Activated CD4-positive, alpha-beta memory T cell treated with anti-CD3 and anti-CD28 coated beads, Interleukin-2, amount 10 ng/mL, durations not matched to agents 7 days and 5 days (primary cell): Measurements from ENCODE around the gene SYNE3. TPM values are rescaled to one million over a fixed set of nuclear protein-coding genes. Genes with fewer than 3 reads are reported as not detected.

ENCODE experiments used
- CTCF ChIA-PET: fragments of 350-600 bp; sonication (Branson Sonifier 250); formaldehyde crosslinking; loops from one replicate; lab custom pipeline; 2021; ENCODE audit warnings: antibody characterized with exemption, inconsistent platforms; lab: Charles Lee
- POLR2A ChIA-PET: fragments of 350-600 bp; sonication (Branson Sonifier 250); formaldehyde crosslinking; loops from one replicate; lab custom pipeline; 2021; ENCODE audit warnings: antibody characterized with exemption; lab: Charles Lee
- DNase-seq: peaks from one replicate; pipeline ENCODE4 v3.0.0-alpha.2; 2020
- H3K27ac Mint-ChIP-seq: one replicate; pipeline ENCODE4 v1.8.0; 2021; ENCODE audit warnings: mild to moderate bottlenecking, mixed read lengths
- H3K27me3 Mint-ChIP-seq: one replicate; pipeline ENCODE4 v1.8.0; 2021; ENCODE audit warnings: mixed read lengths
- H3K36me3 Mint-ChIP-seq: one replicate; pipeline ENCODE4 v1.8.0; 2021; ENCODE audit warnings: low read depth, mixed read lengths
- H3K4me1 Mint-ChIP-seq: one replicate; pipeline ENCODE4 v1.8.0; 2021; ENCODE audit warnings: mixed read lengths
- H3K4me3 Mint-ChIP-seq: one replicate; pipeline ENCODE4 v1.8.0; 2021; ENCODE audit warnings: mild to moderate bottlenecking, mixed read lengths
- H3K9me3 Mint-ChIP-seq: one replicate; pipeline ENCODE4 v1.8.0; 2021; ENCODE audit warnings: mixed read lengths
- total RNA-seq, 2 experiments: library from RNA; stranded (reverse); gene quantifications; one replicate each; pipeline ENCODE4 v1.2.3, GENCODE V29; 2021

Gene SYNE3
- total RNA-seq, 2 experiments from 2014 or later: 86.2 to 89.5 TPM

- H3K36me3 Mint-ChIP-seq: peaks cover 46% of the 10 kb centered on the region
- no peak for DNase-seq
- POLR2A ChIA-PET: interaction anchor here (0.8 to 0.9 kb wide), 2 partner anchors 24 to 44 kb away, joined by 3 read pairs; partner anchors contain the start of gene GLRX5
- H3K27me3 Mint-ChIP-seq: no peaks in the 10 kb centered on the region
- peaks cover 5% of the 10 kb centered on the region for H3K9me3 Mint-ChIP-seq
- no peak overlapping the region for H3K4me3 Mint-ChIP-seq
- peaks cover 51% of the 10 kb centered on the region for H3K4me1 Mint-ChIP-seq
- no peak overlapping the region for H3K27ac Mint-ChIP-seq
- CTCF ChIA-PET: interaction anchor here (1.1 to 2.0 kb wide), 2 partner anchors 36 to 38 kb away, joined by 3 to 8 read pairs; no protein-coding TSS in a partner anchor
These were observed 25.6 kb downstream of the SYNE3 start for GRCh38 chr14:95490727-95491451.

GRCh38 chr14:95490138-95490509 is 26.3 kb downstream of the SYNE3 start:
- POLR2A ChIA-PET: interaction anchor here (0.8 to 1.1 kb wide), 3 partner anchors 25 to 45 kb away, joined by 3 read pairs; partner anchors contain the start of gene GLRX5
- Mint-ChIP-seq H3K36me3 (peaks cover 42% of the 10 kb centered on the region), H3K27me3 (no peaks in the 10 kb centered on the region), H3K9me3 (peaks cover 5% of the 10 kb centered on the region), H3K4me1 (peaks cover 47% of the 10 kb centered on the region), H3K4me3 (no peak overlapping the region), H3K27ac (no peak overlapping the region)
- DNase-seq: no peak
- CTCF ChIA-PET: interaction anchor here (1.1 to 2.0 kb wide), 2 partner anchors 37 to 38 kb away, joined by 3 to 8 read pairs; no protein-coding TSS in a partner anchor

- Mint-ChIP-seq H3K9me3 (peaks cover 5% of the 10 kb centered on the region), H3K4me3 (no peak overlapping the region), H3K27me3 (no peaks in the 10 kb centered on the region), H3K27ac (no peak overlapping the region), H3K4me1 (peaks cover 44% of the 10 kb centered on the region), H3K36me3 (peaks cover 42% of the 10 kb centered on the region)
- ChIA-PET CTCF (interaction anchor here (2.0 kb wide), 1 partner anchor 38 kb away, joined by 8 read pairs; no protein-coding TSS in a partner anchor), POLR2A (interaction anchor here (1.1 kb wide), 1 partner anchor 34 kb away, joined by 3 read pairs; no protein-coding TSS in a partner anchor)
- DNase-seq: no peak
These were observed 27.0 kb downstream of the SYNE3 start for GRCh38 chr14:95489214-95490137.

- peaks cover 5% of the 10 kb centered on the region for H3K9me3 Mint-ChIP-seq
- POLR2A ChIA-PET: interaction anchor here (1.4 kb wide), 1 partner anchor 20 kb away, joined by 3 read pairs; no protein-coding TSS in a partner anchor
- peaks cover 36% of the 10 kb centered on the region for H3K36me3 Mint-ChIP-seq
- no peak overlapping the region for H3K4me3 Mint-ChIP-seq
- H3K27ac Mint-ChIP-seq: no peak overlapping the region
- CTCF ChIA-PET: interaction anchor here (2.0 kb wide), 1 partner anchor 39 kb away, joined by 8 read pairs; no protein-coding TSS in a partner anchor
- peaks cover 47% of the 10 kb centered on the region for H3K4me1 Mint-ChIP-seq
- no peak for DNase-seq
- H3K27me3 Mint-ChIP-seq: no peaks in the 10 kb centered on the region
These were observed 27.9 kb downstream of the SYNE3 start for GRCh38 chr14:95488376-95489213.

- no peaks in the 10 kb centered on the region for H3K27me3 Mint-ChIP-seq
- H3K4me3 Mint-ChIP-seq: no peak overlapping the region
- POLR2A ChIA-PET: interaction anchor here (0.7 to 1.5 kb wide), 3 partner anchors 9 to 19 kb away, joined by 3 to 4 read pairs (median 3); no protein-coding TSS in a partner anchor
- H3K27ac Mint-ChIP-seq: no peak overlapping the region
- DNase-seq: no peak
- H3K9me3 Mint-ChIP-seq: peaks cover 5% of the 10 kb centered on the region
- H3K4me1 Mint-ChIP-seq: peaks cover 48% of the 10 kb centered on the region
- peaks cover 29% of the 10 kb centered on the region for H3K36me3 Mint-ChIP-seq
- CTCF ChIA-PET: interaction anchor here (1.1 kb wide), 1 partner anchor 9 kb away, joined by 3 read pairs; no protein-coding TSS in a partner anchor
These were observed 28.8 kb downstream of the SYNE3 start for GRCh38 chr14:95487669-95488084.

- Mint-ChIP-seq H3K4me3 (no peak overlapping the region), H3K4me1 (peaks cover 44% of the 10 kb centered on the region), H3K9me3 (peaks cover under 1% of the 10 kb centered on the region), H3K27ac (no peak overlapping the region), H3K36me3 (peaks cover 23% of the 10 kb centered on the region), H3K27me3 (no peaks in the 10 kb centered on the region)
- no peak for DNase-seq
- ChIA-PET CTCF (interaction anchor here (1.1 kb wide), 1 partner anchor 10 kb away, joined by 3 read pairs; no protein-coding TSS in a partner anchor), POLR2A (interaction anchor here (0.7 to 1.5 kb wide), 3 partner anchors 10 to 18 kb away, joined by 3 to 4 read pairs (median 3); no protein-coding TSS in a partner anchor)
These were observed 29.4 kb downstream of the SYNE3 start for GRCh38 chr14:95486875-95487668.

- H3K4me3 Mint-ChIP-seq: no peak overlapping the region
- DNase-seq: no peak
- peaks cover 20% of the 10 kb centered on the region for H3K36me3 Mint-ChIP-seq
- no peaks in the 10 kb centered on the region for H3K27me3 Mint-ChIP-seq
- peak overlapping the region; percentile 0 for H3K27ac Mint-ChIP-seq
- ChIA-PET POLR2A (no interaction called here), CTCF (interaction anchor here (1.0 kb wide), 1 partner anchor 42 kb away, joined by 3 read pairs; no protein-coding TSS in a partner anchor)
- peaks cover 46% of the 10 kb centered on the region for H3K4me1 Mint-ChIP-seq
- no peaks in the 10 kb centered on the region for H3K9me3 Mint-ChIP-seq
These were observed 31.1 kb downstream of the SYNE3 start for GRCh38 chr14:95485222-95485819.

GRCh38 chr14:95484296-95484695 is 32.2 kb downstream of the SYNE3 start:
- ChIA-PET CTCF (no interaction called here), POLR2A (interaction anchor here (0.7 to 1.3 kb wide), 2 partner anchors 9 to 32 kb away, joined by 3 read pairs; partner anchors contain the start of gene SYNE3)
- H3K4me3 Mint-ChIP-seq: no peak overlapping the region
- H3K4me1 Mint-ChIP-seq: peaks cover 56% of the 10 kb centered on the region
- H3K36me3 Mint-ChIP-seq: peaks cover 29% of the 10 kb centered on the region
- DNase-seq: no peak
- H3K27ac Mint-ChIP-seq: no peak overlapping the region
- H3K9me3 Mint-ChIP-seq: no peaks in the 10 kb centered on the region
- H3K27me3 Mint-ChIP-seq: no peaks in the 10 kb centered on the region

- POLR2A ChIA-PET: interaction anchor here (0.7 to 1.7 kb wide), 3 partner anchors 10 to 33 kb away, joined by 3 to 5 read pairs (median 3); partner anchors contain the start of gene SYNE3
- peak overlapping the region; percentile 35 for H3K27ac Mint-ChIP-seq
- no peaks in the 10 kb centered on the region for H3K9me3 Mint-ChIP-seq
- H3K36me3 Mint-ChIP-seq: peaks cover 31% of the 10 kb centered on the region
- H3K4me3 Mint-ChIP-seq: no peak overlapping the region
- CTCF ChIA-PET: no interaction called here
- peaks cover 54% of the 10 kb centered on the region for H3K4me1 Mint-ChIP-seq
- no peaks in the 10 kb centered on the region for H3K27me3 Mint-ChIP-seq
- no peak for DNase-seq
These were observed 32.9 kb downstream of the SYNE3 start for GRCh38 chr14:95483309-95484165.

- ChIA-PET POLR2A (interaction anchor here (1.3 to 1.7 kb wide), 2 partner anchors 11 to 14 kb away, joined by 3 to 5 read pairs; no protein-coding TSS in a partner anchor), CTCF (no interaction called here)
- Mint-ChIP-seq H3K4me3 (no peak overlapping the region), H3K27ac (no peak overlapping the region), H3K36me3 (peaks cover 30% of the 10 kb centered on the region), H3K27me3 (no peaks in the 10 kb centered on the region), H3K9me3 (no peaks in the 10 kb centered on the region), H3K4me1 (peaks cover 52% of the 10 kb centered on the region)
- DNase-seq: no peak
These were observed 33.7 kb downstream of the SYNE3 start for GRCh38 chr14:95482627-95483308.
